ENCODE results near the gene RAB11FIP4. TPM values are rescaled to one million over a fixed set of nuclear protein-coding genes. Genes with fewer than 3 reads are reported as not detected.
A peak's percentile ranks its signal among the peaks of the same experiment; 100 is the strongest.

The RAB11FIP4 gene
- total and polyA plus RNA-seq, 2 of the 13 experiments (the other 11 are each of a cell fraction or from before 2014, with no cell fraction given) = 28.0 to 89.3 TPM

DNA sequence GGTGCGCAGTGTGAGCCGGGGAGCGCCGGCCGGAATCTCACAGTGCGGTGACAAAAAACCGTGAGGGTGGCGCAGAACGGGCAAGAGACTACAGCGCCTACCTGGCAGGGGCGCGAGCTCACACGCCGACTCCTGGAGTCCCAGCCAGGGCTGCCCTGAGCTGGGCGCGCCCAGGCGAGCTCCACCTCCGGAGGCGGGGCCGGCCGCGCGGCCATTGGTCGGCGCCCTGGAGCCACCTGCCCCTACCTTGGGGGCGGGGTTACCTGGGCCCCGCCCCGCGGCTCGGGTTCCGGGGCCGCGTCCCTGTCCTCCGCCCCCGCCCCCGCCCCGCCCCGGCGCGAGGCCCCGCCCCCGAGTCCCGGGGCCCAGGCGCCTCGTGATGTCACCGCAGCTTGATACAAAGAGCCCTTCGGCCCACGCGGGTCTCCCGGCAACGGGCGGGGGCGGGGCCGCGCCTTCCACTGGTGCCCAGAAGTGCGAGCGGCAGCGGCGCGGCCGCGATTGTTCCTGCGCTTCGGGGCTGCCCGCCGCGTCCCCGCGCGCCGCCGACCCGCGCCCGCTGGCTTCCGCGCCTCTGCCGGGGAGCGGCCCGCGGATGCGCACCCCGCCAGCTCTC, 96.3 kb downstream of the RAB11FIP4 start (continued):
- TF ChIP-seq NBN (conservative IDR thresholded peaks at IDR 0.05) = no peak
- no peak for TF ChIP-seq SSRP1 (CRISPR knock-in tag; IDR thresholded peaks at IDR 0.05)
- no peak for TF ChIP-seq SMARCC2 (IDR thresholded peaks at IDR 0.05)
- TF ChIP-seq HHEX (CRISPR knock-in tag; IDR thresholded peaks at IDR 0.05) = no peak
- TF ChIP-seq ESRRA (CRISPR knock-in tag; IDR thresholded peaks at IDR 0.05; ENCODE audit: low read depth) = no peak
- no peak for TF ChIP-seq PBX2 (CRISPR knock-in tag; IDR thresholded peaks at IDR 0.05)
- peak; percentile 43; the same call in 1 of the 2 replicates for TF ChIP-seq KAT8 (CRISPR knock-in tag; IDR thresholded peaks at IDR 0.05)
- peak; percentile 68; the same call in 1 of the 2 replicates for TF ChIP-seq ZNF362 (CRISPR knock-in tag; IDR thresholded peaks at IDR 0.05; ENCODE audit: borderline replicate concordance)
- peak; percentile 63; the same call in 1 of the 2 replicates for TF ChIP-seq KDM5B (CRISPR knock-in tag; IDR thresholded peaks at IDR 0.05; ENCODE audit: borderline replicate concordance)
- 0 out of 2 replicates have a peak, but pooled peaks have one; percentile 48 for TF ChIP-seq ZNF224 (CRISPR knock-in tag; IDR thresholded peaks at IDR 0.05)
- TF ChIP-seq SALL1 (CRISPR knock-in tag; IDR thresholded peaks at IDR 0.05) = peak; percentile 69
- 0 out of 2 replicates have a peak, but pooled peaks have one; percentile 36 for TF ChIP-seq ZNF616 (CRISPR knock-in tag; IDR thresholded peaks at IDR 0.05; ENCODE audit: low read depth)
- TF ChIP-seq RXRB (CRISPR knock-in tag; IDR thresholded peaks at IDR 0.05; ENCODE audit: borderline replicate concordance) = peak; percentile 58
- TF ChIP-seq, protein P1, sequence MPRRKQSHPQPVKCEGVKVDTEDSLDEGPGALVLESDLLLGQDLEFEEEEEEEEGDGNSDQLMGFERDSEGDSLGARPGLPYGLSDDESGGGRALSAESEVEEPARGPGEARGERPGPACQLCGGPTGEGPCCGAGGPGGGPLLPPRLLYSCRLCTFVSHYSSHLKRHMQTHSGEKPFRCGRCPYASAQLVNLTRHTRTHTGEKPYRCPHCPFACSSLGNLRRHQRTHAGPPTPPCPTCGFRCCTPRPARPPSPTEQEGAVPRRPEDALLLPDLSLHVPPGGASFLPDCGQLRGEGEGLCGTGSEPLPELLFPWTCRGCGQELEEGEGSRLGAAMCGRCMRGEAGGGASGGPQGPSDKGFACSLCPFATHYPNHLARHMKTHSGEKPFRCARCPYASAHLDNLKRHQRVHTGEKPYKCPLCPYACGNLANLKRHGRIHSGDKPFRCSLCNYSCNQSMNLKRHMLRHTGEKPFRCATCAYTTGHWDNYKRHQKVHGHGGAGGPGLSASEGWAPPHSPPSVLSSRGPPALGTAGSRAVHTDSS (CRISPR knock-in tag; conservative IDR thresholded peaks at IDR 0.05) = no peak
- no peak for TF ChIP-seq CBX2 (IDR thresholded peaks at IDR 0.05; ENCODE audit: low read depth, low read length)
- TF ChIP-seq CBX2 (CRISPR knock-in tag; IDR thresholded peaks at IDR 0.05; ENCODE audit: low read depth) = no peak
- no peak for TF ChIP-seq AGO2 (optimal IDR thresholded peaks at IDR 0.05; ENCODE audit: low read depth, low read length)
- TF ChIP-seq ASH2L (IDR thresholded peaks at IDR 0.05; ENCODE audit: insufficient read length, low read depth, low read length) = peak; percentile 32
- TF ChIP-seq POLR2G (IDR thresholded peaks at IDR 0.05; ENCODE audit: low read depth, low read length) = peak; percentile 86
- TF ChIP-seq ZNF543 (CRISPR knock-in tag; IDR thresholded peaks at IDR 0.05) = peak; percentile 36; the same call in 1 of the 2 replicates
- no peak for TF ChIP-seq FOXA1 (IDR thresholded peaks at IDR 0.05)
- TF ChIP-seq FOXA1 (CRISPR knock-in tag; IDR thresholded peaks at IDR 0.05) = no peak
- TF ChIP-seq ZNF782 (CRISPR knock-in tag; IDR thresholded peaks at IDR 0.05; ENCODE audit: borderline replicate concordance) = 0 out of 2 replicates have a peak, but pooled peaks have one; percentile 60
- 0 out of 2 replicates have a peak, but pooled peaks have one; percentile 33 for TF ChIP-seq ZFP1 (CRISPR knock-in tag; IDR thresholded peaks at IDR 0.05)
- TF ChIP-seq GATAD2A (CRISPR knock-in tag; IDR thresholded peaks at IDR 0.05) = no peak
- TF ChIP-seq ZNF563 (CRISPR knock-in tag; IDR thresholded peaks at IDR 0.05) = peak; percentile 73; the same call in 1 of the 2 replicates
- TF ChIP-seq ZNF558 (CRISPR knock-in tag; IDR thresholded peaks at IDR 0.05; ENCODE audit: borderline replicate concordance) = 0 out of 2 replicates have a peak, but pooled peaks have one; percentile 13
- TF ChIP-seq MED1 (CRISPR knock-in tag; IDR thresholded peaks at IDR 0.05) = peak; percentile 49; the same call in 1 of the 2 replicates
- TF ChIP-seq ZNF777 (CRISPR knock-in tag; IDR thresholded peaks at IDR 0.05) = no peak
- TF ChIP-seq HDAC1 (CRISPR knock-in tag; IDR thresholded peaks at IDR 0.05) = peak; percentile 81
- peak; percentile 91 to 98 for TF ChIP-seq POLR2A (IDR thresholded peaks at IDR 0.05; ENCODE audit: insufficient read depth in 1 of 2, low read depth in 2 of 2, low read length in 2 of 2)

Measured in HepG2 (cell line).